Body of pancreas (tissue), 4 donors: ENCODE data around the gene SEC22C. TPM values are rescaled to one million over a fixed set of nuclear protein-coding genes. Genes with fewer than 3 reads are reported as not detected.

Source experiments
- ATAC-seq: fragments of 150-250 bp; one replicate; pipeline ENCODE4 v1.9.1; 2016
- DNase-seq, 4 donors: peaks; one replicate each; pipeline ENCODE4 v3.0.0-alpha.2; 2019
- H3K27ac ChIP-seq, 4 donors: fragments of 200-600 bp; sonication (generic); 1 replicate in 3 of 4; 2 replicates in 1 of 4; pipeline versions ENCODE4 v1.5.1 to v1.6.1; 2016 to 2019; ENCODE audit warnings: mild to moderate bottlenecking in 1 of 4, mixed read lengths in 1 of 4, moderate library complexity in 1 of 4
- H3K27me3 ChIP-seq, 2 donors: fragments of 200-600 bp; sonication (generic); one replicate each; pipeline ENCODE4 v1.6.0; 2016; ENCODE audit warnings: mild to moderate bottlenecking in 1 of 2
- H3K36me3 ChIP-seq, 2 donors: fragments of 200-600 bp; sonication (generic); replicated peaks in 1 of 2; 2 replicates each; pipeline ENCODE4 v1.5.1; 2016; ENCODE audit warnings: low read depth in 2 of 2; ENCODE audit not compliant: insufficient read depth in 1 of 2
- H3K4me1 ChIP-seq: fragments of 200-600 bp; sonication (generic); one replicate; pipeline ENCODE4 v1.6.0; 2016
- H3K4me3 ChIP-seq, 2 donors: fragments of 200-600 bp; sonication (generic); 1 replicate in 1 of 2; 2 replicates in 1 of 2; pipeline ENCODE4 v1.5.1; 2016 to 2019
- H3K9me3 ChIP-seq, 3 donors: fragments of 200-600 bp; sonication (generic); 1 replicate in 2 of 3; 2 replicates in 1 of 3; pipeline ENCODE4 v1.5.1; 2016
- POLR2A ChIP-seq, 3 donors: fragments of 450-650 bp; IDR thresholded peaks; one replicate each; pipeline ENCODE4 v1.6.1; 2016; ENCODE audit warnings: antibody characterized with exemption in 3 of 3, mild to moderate bottlenecking in 2 of 3
- WGBS, 2 donors: methylation state at CpG; one replicate each; pipeline ENCODE4 v1.1.5; 2017; 5-methylcytosine and 5-hydroxymethylcytosine counted together
- intact Hi-C: fragments of 100-400 bp; cut with DNase I; formaldehyde crosslinking; loops from one replicate; pipeline ENCODE4 v1.15.1; 2023
- total RNA-seq, 2 donors: library from RNA; depleted of rRNA; stranded (reverse); fragments of >200 nt; gene quantifications; one replicate each; pipeline ENCODE4 v1.1.0, GENCODE V29; 2016
- TF ChIP-seq, protein P1 (sequence below), 7 experiments: fragments of 450-650 bp in 4 of 7; fragments of 200-600 bp in 3 of 7; sonication (generic) in 3 of 7; IDR thresholded peaks; one replicate each; pipeline ENCODE4 v1.5.1; 2016 to 2019; ENCODE audit warnings: antibody characterized with exemption in 7 of 7

Gene SEC22C
- total RNA-seq, 2 donors from 2014 or later, result 23.1 to 30.9 TPM

DNA sequence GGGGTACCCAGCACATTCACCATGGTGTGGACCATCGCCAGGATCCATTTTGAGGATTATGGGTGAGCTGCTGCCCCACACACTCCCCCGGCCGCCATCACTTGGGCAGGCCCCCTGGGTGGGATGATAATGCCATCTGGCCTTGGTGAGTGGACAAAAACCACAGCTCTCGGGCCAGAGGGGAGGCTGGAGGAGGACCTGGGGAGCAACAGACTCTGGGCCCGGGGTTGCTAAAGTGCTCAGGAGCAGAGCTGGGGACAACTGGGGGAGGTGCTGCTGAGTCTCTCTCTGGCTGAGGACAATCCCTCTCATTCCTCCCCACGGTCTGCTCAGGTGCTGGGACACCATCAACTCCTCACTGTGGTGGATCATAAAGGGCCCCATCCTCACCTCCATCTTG lies 50.3 kb downstream of the SEC22C start:
- H3K4me1 ChIP-seq, result no peaks in the 10 kb centered on the region
- H3K4me3 ChIP-seq, result no peak overlapping the region
- no peak for DNase-seq
- WGBS, 2 donors, result 92 to 100% methylated on average over 4 to 6 of the region's 6 CpGs
- no peak for ATAC-seq
- no peaks in the 10 kb centered on the region for H3K27me3 ChIP-seq
- intact Hi-C loops, result loop anchor here (10.0 kb wide), 1 partner anchor 307 kb away; no protein-coding TSS in a partner anchor
- H3K9me3 ChIP-seq, result no peaks in the 10 kb centered on the region
- H3K36me3 ChIP-seq, result no peaks in the 10 kb centered on the region
- TF ChIP-seq POLR2A (IDR thresholded peaks at IDR 0.05), result no peak
- H3K27ac ChIP-seq, result no peak overlapping the region

DNA sequence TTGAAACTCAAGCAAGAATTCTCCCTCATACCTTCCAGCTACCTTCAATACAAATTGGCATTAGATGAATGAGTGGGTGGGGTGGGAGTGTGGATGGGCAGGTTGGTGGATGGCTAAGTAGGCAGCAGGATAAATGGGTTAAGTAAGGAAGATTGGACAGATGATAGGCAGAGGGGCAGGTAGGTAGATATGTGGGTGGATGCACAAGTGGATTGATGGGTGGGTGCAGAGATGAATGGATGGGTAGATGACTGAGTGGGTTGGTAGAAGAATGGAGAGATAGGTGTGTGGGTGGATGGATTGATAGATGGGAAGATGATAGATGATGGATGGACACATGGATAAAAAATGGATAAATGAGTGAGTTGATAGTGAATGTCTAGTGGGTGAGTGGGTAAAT lies 51.7 kb downstream of the SEC22C start:
- no peak for ATAC-seq
- H3K36me3 ChIP-seq, result no peaks in the 10 kb centered on the region
- H3K4me1 ChIP-seq, result no peaks in the 10 kb centered on the region
- DNase-seq, result no peak
- H3K27ac ChIP-seq, result no peak overlapping the region
- H3K4me3 ChIP-seq, result no peak overlapping the region
- no peaks in the 10 kb centered on the region for H3K9me3 ChIP-seq
- no peaks in the 10 kb centered on the region for H3K27me3 ChIP-seq
- intact Hi-C loops, result loop anchor here (10.0 kb wide), 1 partner anchor 305 kb away; no protein-coding TSS in a partner anchor
- TF ChIP-seq POLR2A (IDR thresholded peaks at IDR 0.05), result no peak
- TF ChIP-seq, protein P1, sequence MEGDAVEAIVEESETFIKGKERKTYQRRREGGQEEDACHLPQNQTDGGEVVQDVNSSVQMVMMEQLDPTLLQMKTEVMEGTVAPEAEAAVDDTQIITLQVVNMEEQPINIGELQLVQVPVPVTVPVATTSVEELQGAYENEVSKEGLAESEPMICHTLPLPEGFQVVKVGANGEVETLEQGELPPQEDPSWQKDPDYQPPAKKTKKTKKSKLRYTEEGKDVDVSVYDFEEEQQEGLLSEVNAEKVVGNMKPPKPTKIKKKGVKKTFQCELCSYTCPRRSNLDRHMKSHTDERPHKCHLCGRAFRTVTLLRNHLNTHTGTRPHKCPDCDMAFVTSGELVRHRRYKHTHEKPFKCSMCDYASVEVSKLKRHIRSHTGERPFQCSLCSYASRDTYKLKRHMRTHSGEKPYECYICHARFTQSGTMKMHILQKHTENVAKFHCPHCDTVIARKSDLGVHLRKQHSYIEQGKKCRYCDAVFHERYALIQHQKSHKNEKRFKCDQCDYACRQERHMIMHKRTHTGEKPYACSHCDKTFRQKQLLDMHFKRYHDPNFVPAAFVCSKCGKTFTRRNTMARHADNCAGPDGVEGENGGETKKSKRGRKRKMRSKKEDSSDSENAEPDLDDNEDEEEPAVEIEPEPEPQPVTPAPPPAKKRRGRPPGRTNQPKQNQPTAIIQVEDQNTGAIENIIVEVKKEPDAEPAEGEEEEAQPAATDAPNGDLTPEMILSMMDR (IDR thresholded peaks at IDR 0.05), result no peak

DNA sequence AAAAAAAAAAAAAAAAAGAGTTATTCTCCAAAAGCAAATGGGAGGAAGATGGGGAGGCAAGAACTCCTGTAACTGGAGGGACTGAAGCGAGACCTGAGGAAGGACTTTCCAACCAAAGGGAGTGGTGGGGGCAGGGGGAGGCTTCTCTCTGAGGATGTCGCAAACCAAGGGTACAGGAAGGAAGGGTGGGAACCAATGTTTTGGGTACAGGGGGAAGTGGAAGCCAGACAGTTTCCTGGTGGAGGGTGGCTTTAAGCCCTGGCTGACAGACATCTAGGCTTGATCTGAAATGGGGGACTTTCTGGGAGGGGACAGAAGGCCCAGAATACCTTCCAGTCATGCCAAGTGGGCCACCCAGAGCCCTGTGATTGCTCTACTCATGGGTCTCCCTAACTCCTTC lies 52.3 kb downstream of the SEC22C start:
- no peak for TF ChIP-seq POLR2A (IDR thresholded peaks at IDR 0.05)
- TF ChIP-seq, protein P1 (IDR thresholded peaks at IDR 0.05), result no peak
- Histone ChIP-seq H3K4me1 (no peaks in the 10 kb centered on the region), H3K9me3 (no peaks in the 10 kb centered on the region), H3K4me3 (no peak overlapping the region), H3K27me3 (no peaks in the 10 kb centered on the region), H3K27ac (no peak overlapping the region), H3K36me3 (no peaks in the 10 kb centered on the region)
- peak in 1 of 4 donors; percentile 20 for DNase-seq
- intact Hi-C loops, result no loop called here
- no peak for ATAC-seq
- 56 to 84% methylated on average over 2 of the region's 2 CpGs for WGBS, 2 donors

DNA sequence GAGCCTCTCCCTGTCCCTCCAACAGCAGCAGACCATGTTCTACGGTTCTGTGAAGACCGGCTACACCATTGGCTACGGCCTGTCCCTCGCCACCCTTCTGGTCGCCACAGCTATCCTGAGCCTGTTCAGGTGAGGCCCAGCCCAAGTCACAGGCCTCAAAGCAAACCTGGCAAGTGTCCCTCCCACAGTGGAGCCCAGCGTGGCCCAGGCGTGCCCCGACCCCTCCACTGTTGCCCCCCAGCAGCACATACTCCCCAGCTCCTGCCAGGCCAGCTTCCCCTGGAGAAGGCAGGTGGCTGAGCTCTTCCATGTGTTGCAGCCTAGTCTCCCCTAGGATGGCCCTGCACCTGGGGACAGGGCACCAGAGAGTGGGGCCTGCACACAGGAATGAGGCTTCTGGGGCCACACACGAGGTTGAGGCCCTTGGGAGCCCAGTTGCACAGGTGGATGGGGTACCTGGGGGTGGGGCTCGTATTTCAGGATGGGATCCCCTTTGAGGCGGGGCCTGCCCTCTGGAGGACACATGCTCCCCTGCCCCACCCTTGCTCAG lies 54.3 kb downstream of the SEC22C start:
- Histone ChIP-seq H3K27ac (no peak overlapping the region), H3K9me3 (no peaks in the 10 kb centered on the region), H3K4me3 (no peak overlapping the region), H3K36me3 (no peaks in the 10 kb centered on the region), H3K27me3 (no peaks in the 10 kb centered on the region), H3K4me1 (no peaks in the 10 kb centered on the region)
- no peak for ATAC-seq
- no peak for TF ChIP-seq POLR2A (IDR thresholded peaks at IDR 0.05)
- TF ChIP-seq, protein P1 (IDR thresholded peaks at IDR 0.05), result no peak
- intact Hi-C loops, result no loop called here
- DNase-seq, result no peak
- 84 to 93% methylated on average over 5 to 10 of the region's 11 CpGs for WGBS, 2 donors

DNA sequence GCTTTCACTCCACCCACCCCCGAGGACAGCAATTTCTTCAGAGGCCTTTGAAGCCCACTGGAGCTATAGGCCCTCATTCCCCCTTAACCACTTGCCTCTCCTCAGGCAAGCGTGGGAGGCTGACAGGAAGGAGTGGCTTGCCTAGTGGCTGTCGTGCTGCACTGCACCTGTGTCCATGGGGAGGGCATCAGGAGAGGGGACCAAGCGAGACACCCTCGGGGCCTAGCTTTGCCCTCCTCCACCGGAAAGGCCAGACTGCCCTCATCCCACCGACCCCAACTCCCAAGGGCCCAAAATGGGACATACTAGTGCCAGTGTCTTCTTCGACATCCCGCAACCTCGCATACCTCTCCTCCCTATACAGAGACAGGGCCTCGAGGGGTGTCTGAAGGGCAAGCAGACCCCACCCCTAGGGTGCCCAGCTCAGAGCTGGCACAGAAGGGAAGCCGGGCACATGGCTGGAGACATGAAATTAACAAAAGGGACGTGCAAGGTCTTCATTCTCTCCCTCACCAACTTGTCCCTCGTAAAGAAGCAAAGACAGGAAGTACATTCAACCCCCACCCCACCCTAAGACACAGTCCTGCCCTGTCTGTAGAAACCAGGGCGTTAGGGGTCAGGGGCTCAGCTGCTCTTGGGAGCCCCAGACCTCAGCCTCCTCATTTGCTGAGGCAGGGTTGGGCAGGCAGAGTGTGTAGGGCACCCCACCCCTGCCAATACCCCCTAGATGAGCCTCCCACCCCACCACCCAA lies 55.0 kb downstream of the SEC22C start:
- 77 to 87% methylated on average over 11 to 15 of the region's 15 CpGs for WGBS, 2 donors
- ATAC-seq, result no peak
- H3K27ac ChIP-seq, result no peak overlapping the region
- intact Hi-C loops, result no loop called here
- TF ChIP-seq POLR2A (IDR thresholded peaks at IDR 0.05), result no peak
- TF ChIP-seq, protein P1 (IDR thresholded peaks at IDR 0.05), result no peak
- H3K4me1 ChIP-seq, result no peaks in the 10 kb centered on the region
- DNase-seq, result no peak
- no peaks in the 10 kb centered on the region for H3K36me3 ChIP-seq
- no peak overlapping the region for H3K4me3 ChIP-seq
- no peaks in the 10 kb centered on the region for H3K9me3 ChIP-seq
- H3K27me3 ChIP-seq, result no peaks in the 10 kb centered on the region
